Measurements from ENCODE around the gene NEK4. TPM values are rescaled to one million over a fixed set of nuclear protein-coding genes. Genes with fewer than 3 reads are reported as not detected.
"Not testable (repeated sequence)": the region's sequence is repeated elsewhere in the genome, so short reads cannot be mapped to it uniquely, and the experiment has no call there.

NEK4 gene
- total RNA-seq, 1 experiment from 2014 or later = 22.9 TPM

DNA sequence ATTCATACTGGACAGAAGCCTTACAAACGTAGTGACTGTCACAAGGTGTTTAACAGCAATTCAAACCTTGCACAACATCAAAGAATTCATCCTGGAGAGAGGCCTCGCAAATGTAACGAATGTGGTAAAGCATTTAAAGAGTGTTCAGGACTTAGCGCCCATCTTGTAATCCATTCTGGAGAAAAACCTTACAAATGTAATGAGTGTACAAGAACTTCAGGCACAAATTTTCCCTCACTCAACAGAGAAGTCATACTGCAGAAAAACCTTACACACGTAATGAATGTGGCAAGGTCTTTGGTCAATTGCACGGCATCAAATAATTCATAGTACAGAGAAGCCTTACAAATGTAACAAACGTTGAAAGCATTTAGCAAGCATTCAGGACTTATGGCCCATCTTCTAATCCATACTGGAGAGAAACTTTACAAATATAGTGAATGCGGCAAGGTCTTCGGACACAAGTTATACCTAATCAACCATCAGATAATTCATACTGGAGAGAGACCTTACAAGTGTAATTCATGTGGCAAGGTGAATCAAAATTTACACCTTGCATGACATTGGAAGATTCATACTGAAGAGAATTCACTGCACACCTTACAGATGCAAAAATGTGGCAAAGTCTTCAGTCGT lies 37.4 kb downstream of the NEK4 start:
- DNase-seq (ENCODE audit: low read depth) = no peak

DNA sequence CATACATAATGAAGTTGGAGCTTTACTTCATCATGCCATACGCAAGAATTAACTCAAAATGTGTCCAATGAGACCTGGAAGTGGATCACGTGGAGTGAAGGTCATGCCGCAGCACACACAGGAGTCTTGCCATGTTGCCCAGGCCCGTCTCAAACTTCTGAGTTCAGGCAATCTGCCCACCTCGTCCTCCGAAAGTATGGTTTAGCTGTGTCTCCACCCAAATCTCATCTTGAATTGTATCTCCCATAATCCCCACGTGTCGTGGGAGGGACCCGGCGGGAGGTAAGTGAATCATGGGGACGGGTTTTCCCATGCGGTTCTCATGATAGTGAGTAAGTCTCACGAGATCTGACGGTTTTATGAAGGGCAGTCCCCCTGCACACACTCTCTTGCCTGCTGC lies 39.1 kb downstream of the NEK4 start:
- no peak for DNase-seq (ENCODE audit: low read depth)

DNA sequence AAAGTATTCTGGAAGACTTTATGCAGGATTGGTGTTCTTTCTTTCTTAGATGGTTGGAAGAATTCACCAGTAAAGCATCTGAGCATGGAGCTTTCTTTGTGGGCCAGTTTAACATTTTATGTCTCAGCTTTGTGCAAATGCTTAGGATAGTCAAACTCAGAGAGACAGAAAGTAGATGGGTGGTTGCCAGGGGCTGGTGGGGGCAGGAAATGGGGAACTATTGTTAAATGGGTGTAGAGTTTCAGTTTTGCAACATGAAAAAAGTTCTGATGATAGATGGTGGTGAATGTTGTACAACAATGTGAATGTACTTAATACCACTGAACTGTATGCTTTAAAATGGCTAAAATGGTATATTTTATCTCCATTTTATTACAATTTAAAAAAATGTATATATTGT lies 40.1 kb downstream of the NEK4 start:
- no peak for DNase-seq (ENCODE audit: low read depth)

DNA sequence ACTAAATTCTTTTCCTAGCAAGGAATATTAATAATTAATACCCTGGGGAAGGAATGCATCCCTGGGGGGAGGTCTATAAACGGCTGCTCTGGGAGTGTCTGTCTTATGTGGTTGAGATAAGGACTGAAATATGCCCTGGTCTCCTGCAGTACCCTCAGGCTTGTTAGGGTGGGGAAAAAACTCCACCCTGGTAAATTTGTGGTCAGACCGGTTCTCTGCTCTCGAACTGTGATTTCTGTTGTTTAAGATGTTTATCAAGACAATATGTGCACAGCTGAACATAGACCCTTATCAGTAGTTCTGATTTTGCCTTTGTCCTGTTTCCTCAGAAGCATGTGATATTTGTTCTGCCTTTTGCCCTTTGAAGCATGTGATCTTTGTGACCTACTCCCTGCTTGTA lies 42.0 kb downstream of the NEK4 start:
- not testable (repeated sequence) for DNase-seq (ENCODE audit: low read depth)

DNA sequence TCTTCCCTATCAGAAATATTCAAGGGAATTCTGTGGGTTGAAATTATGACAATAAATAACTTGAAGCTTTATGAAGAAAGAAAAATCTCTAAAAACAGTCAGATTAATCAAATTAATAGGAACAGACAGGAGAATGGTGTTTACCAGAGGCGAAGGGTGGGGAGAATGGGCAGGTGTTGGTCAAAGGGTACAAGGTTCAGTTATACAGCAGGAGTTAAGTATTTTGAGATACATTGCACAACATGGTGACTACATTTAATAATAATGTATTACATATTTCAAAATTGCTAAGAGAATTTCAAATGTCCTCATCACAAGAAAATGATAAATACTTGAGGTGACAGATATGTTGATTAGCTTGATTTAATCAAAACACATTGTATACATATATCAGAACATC lies 46.2 kb downstream of the NEK4 start:
- no peak for DNase-seq (ENCODE audit: low read depth)

DNA sequence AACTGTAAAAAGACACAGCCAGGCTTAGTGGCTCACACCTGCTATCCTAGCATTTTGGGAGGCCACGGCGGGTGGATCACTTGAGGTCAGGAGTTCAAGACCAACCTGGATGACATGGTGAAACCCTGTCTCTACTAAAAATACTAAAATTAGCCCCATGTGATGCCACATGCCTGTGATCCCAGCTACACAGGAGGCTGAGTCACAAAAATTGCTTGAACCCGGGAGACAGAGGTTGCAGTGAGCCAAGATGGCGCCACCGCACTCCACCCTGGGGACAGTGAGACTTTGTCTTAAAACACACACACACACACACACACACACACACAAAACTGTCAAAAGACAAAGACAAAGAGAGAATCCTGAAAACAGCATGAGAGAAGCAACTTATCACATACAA lies 46.8 kb downstream of the NEK4 start:
- no peak for DNase-seq (ENCODE audit: low read depth)

DNA sequence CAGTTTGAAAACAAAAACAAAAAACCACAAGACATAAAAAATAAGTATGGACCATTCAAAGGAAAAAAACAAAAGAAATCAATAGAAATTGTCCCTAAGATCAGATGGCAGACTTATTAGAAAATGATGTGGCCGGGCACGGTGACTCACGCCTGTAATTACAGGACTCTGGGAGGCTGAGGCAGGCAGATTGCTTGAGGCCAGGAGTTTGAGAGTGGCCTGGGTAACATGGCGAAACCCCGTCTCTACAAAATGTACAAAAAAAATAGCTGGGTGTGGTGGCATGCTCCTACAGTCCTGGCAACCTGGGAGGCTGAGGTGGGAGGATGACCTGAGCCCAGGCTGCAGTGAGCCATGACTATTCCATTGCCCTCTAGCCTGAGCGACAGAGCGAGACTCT lies 48.2 kb downstream of the NEK4 start:
- no peak for DNase-seq (ENCODE audit: low read depth)

DNA sequence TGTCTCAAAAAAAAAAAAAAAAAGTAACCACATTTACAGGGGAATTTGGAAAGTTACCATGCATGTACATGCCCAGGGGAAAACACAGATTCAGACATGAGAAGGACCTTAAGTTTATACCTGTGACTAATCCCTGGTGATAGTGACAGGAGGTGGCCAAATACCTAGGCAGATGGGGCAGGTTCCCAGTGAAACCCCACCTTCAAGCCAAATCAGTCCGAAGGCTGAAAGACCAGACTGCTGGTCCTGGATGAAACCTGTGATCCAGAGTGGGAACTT lies 49.1 kb downstream of the NEK4 start:
- no peak for DNase-seq (ENCODE audit: low read depth)

DNA sequence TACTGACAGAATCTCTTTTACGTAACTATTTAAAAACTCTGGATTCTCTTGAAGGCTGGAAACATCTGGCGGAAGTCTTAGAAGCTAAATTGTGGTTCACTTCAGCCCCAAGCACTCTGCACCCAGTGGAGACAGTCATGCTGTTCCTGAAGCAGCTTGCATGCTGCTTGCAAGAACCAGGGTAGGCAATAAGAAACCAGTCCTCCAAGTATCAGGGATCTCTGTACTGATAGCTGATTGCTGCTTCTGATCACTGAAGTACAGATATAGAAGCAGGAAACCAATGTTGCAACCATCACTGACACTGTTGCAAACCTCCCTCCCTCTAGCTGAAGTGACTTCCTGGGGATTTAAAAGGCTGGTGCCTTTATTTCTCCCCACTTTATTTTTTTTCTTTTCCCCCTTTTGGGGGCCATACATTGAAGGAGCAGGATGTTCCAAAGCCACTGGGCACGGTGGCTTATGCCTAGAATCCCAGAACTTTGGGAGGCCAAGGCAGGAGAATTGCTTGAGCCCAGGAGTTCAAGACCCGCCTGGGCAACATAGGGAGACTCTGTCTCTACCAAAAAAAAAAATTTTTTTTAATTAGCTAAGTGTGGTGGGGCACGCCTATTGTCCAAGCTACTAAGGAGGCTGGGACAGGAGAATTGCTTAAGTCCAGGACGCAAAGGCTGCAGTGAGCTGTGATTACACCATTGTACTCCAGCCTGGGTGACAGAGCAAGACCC lies 49.6 kb downstream of the NEK4 start:
- no peak for DNase-seq (ENCODE audit: low read depth)

DNA sequence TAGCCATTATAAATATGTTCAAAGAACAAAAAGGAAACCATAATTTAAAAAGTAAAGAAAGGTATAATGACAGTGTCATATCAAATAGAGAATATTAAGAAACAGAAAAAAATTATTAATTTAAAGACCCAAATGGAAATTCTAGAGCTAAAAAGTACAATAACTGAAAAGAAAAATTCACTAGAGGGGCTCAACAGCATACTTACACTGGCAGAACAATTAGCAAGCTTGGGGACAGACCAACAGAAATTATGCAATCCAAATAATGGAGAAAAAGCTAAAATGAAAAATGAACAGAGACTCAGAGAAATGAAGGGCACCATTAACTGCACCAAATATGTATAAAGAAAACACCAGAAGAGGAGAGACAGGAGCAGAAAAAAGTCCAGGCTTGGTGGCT lies 51.1 kb downstream of the NEK4 start:
- DNase-seq (ENCODE audit: low read depth) = no peak

DNA sequence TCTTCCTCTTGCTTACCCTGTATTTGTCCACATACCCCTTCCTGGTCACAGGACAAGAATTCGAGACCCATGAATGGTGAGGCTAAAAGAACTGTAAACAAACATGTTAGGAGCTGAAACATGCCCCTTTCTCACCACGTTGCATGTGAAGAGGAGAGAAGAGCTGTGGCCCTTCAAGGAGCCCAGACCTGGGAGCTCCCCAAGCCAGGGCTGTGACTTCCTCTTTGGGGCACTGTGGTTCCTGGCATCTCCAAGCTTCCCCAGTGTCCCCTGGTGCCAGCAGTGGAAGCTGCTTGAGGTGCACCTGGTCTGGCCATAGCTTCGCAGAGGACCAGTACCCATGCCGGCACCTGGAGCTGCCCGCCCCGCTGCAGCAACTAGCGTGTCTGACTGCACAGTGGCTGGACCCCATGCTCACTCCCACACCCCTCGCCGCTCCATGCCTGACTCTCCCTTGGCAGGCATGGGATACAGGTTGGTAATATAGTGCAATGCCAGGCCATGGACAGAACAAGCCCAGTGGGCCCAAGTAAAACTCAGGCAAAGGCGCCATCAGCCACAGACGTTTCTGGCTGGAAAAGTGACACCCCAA lies 54.9 kb downstream of the NEK4 start:
- no peak for DNase-seq (ENCODE audit: low read depth)

DNA sequence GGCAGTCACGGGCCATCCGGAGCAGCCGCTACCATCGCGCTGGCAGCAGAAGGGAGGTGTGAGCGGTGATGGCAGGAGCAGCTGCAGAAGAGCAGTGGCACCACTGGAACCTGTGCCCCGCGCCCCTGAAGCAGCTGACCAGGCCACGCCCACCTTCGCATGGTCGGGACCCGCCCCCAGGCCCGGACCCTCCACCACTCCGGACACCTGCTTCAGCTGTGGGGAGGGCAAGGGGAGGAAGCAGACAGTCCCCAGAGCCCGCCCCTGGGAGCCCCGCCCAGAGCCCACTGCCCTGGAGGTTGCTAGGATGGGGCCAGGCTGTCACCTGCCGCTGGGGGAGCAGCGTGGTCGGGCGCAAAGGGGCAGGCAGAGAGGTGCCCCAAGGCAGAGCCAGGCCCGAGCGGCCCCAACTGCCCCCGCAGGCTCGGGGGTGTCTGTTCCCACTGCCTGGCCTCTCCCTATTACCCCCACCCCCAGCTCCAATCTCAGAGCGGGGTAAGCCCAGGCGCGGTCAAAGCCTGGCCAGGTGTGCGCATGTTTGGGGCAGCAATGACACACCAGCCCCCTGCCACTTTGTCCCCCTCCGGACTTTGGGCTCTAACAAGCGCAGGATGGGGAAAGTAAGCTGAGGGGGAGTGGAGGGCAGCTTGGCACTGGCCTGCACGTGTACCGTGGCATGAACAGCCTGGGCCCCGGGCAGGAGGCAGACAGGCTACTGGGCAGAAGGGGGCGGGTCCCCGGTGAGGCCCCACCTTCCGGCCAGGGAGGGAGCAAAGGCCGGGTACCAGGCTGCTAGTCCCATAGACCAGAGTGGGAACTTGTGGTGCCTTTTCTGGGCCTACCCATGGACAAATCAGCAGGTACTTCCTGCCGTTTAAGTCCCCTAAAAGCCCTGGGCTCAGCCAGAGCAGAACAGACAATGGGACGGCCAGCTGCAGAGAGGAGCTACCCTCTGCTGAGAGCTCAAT lies 56.1 kb downstream of the NEK4 start:
- no peak for DNase-seq (ENCODE audit: low read depth)

DNA sequence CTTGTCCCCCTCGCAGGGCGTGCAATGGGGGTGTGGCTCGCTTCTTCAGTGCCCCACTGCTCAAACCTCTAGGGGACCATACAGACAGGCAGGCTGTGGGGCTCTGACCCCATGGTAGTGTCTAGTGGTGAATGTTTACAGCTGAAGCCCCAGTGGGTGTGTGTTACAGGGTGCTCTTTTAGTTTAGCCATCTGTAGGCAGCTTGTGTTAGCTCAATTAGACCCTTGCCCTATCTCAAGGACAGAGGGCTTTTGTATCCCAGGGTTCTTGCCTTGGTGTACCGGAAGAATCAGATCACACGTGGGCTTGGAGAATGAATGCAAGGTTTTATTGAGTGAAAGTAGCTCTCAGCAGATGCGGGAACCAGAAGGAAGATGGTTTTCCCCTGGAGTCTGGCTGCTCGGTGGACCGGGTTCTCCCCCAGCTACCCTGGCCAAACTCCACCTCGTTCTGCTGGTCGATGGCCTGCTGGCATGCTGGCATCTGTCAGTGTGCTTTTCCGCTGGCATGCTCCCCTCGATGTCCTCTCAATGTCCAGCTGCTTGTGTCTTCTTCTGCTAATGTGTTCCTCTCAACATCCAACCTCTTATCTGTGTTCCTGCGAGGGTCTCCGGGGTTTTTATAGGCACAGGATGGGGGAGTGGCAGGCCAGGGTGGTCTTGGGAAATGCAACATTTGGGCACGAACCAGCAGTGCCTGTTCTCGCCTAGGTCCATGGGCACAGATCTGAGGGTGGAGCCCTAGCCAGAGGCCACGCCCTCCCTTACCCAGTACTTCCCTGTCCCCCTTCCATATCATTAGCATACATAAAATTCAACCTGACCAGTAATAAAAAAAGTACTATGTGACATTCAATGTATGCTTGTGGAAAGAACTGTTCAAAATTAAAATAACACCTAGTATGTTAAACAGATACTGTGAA lies 58.2 kb downstream of the NEK4 start:
- DNase-seq (ENCODE audit: low read depth) = no peak

DNA sequence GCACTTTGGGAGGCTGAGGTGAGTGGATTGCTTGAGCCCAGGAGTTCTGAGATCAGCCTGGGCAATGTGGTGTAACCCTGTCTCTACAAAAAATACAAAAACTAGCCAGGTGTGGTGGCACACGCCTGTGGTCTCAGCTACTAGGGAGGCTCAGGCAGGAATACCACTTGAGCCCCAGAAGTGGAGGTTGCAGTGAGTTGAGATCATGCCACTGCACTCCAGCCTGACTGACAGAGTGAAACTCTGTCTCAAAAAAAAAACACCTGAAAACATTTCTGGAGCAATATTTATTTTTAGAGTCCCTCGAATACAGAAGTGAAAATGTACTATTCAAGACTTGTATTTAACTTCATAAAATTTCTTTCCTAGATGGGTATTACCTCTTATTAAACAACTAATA lies 60.2 kb downstream of the NEK4 start:
- DNase-seq (ENCODE audit: low read depth) = no peak

DNA sequence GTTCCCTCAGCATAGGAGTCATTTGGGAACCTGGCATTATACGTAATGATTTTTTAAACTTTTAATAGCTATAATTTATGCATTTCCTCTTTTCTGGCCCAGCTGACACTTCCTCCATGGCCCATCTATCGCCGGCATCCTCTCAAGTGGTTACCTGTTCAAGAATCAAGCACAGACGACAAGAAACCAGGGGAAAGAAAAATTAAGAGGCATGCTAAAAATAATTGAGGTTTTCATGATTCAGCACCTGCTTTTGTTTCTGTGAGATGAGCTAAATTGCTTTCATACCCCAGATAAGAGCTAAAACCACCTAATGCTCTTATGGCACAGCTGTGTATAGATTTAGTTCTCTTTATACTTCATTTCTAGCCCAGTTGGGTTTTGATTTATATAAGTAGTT lies 63.2 kb downstream of the NEK4 start:
- DNase-seq (ENCODE audit: low read depth) = no peak

DNA sequence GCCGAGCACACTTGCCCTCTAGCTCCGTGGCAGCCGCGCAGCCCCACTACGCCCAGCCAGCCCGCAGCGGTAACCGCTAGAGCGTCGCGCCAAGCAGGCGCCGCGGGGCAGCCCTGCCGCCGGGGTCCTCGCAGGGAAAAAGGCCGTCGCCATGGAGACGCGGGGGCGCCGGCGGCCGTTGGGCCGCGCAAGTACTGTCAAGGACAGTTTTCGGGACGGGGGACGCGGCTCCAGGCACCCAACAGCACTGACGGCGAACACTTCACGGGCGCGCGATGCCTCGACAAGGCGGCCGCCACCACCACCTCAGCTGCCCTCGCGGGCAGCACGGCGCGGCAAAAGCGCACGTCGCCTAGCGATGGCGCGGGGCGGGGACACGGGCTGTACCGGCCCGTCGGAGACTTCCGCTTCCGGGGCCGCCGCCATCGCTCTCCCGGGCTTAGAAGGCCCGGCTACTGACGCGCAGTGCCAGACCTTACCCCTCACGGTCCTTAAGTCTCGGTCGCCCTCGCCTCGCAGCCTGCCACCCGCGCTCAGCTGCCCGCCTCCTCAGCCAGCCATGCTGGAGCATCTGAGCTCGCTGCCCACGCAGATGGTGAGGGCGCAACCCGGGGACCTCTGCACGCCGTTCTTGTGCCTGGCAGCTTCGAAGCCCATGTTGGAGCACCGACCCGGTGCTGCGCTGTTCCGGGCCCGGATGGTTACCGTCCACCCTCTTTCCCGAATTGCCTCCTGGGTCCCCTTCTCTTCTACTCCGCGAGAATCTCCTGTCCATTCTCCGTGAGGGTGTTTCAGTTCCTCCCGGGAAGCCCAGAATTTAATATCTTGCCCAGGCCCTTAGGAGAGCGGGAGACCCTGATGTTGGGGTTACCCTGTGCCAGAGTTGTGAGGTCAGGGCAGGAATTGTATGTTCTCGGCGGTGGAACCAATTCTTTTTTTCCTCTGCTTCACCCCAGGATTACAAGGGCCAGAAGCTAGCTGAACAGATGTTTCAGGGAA lies 64.8 kb downstream of the NEK4 start, which contains the start of the genes GLT8D1 and SPCS1:
Gene GLT8D1, minus strand, starts transcription at position 104 of the 999 bp plus-strand sequence. CDS start 5,331 bp downstream, outside the sequence.
Gene SPCS1, plus strand, starts transcription at position 419 of the 999 bp plus-strand sequence. Its CDS starts 141 bp downstream, at position 560.
- DNase-seq (ENCODE audit: low read depth) = peak; percentile 87

DNA sequence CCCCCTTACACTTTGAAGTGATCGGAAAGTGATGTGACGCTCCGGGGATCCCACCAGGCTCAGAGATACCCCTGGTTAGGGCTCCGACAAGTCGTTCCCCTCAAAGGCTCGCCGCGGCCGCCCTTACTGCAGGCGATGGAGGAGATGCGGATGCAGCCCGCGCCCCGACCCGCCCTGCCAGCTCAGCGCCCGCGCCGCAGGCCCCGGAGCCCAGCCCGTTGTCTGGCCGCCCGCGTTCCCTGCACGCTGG lies 65.4 kb downstream of the NEK4 start:
- DNase-seq (ENCODE audit: low read depth) = no peak

DNA sequence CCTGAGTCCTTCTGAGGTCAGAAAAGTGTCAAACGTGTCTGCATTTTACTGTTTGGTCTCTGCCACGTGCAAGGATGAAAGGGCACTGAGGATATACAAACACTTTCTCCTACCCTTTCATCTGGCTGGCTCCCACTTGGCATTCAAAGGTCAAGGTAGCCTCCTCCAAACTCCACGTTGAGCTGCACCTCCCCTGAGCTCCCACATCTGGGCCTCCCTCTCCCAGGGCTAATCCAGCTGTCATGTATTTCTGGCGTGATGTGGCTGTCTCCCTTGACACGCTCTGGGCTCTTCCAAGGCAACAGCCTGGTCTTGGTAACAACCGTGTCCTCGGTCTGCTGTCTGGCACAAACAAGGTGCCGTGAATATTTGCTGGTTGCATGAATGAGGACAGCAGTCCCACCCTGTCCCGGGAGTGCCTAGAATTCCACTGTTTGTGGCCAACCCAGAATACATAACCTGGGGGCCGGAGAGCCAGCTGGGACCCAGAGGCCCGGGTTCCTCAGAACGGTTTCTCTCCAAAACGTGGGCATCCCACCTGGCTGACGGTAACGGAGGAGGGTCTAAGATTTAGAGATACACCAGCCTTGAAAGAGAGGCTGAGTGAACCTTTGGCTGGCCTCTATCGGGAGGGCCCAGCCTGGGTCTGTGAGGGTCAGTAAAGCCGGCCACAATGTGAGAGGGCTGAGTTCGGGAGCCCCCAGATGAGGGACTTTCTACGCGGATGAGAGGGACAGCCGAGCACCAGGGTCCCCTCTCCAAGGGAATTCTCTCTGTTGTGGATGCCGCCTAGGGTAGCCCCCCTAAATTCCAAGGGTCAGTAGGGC lies 65.9 kb downstream of the NEK4 start:
- DNase-seq (ENCODE audit: low read depth) = peak; percentile 17

DNA sequence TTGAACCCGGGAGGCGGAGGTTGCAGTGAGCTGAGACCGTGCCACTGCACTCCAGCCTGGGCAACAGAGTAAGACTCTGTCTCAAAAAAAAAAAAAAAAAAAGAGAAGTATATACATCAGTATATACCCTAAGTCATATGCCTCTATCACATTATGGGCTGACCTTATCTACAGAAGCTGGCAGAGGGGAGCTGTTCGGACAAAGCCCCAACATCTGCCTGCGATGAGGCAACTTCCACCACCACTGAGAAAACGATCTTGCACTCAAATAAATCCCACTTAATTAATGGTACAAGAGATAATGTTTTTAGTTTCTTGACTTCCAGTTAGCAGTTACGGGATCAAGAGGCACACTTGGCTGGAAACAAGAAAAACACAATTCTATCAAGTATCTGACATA lies 67.4 kb downstream of the NEK4 start:
- DNase-seq (ENCODE audit: low read depth) = no peak
